ENCODE results near the gene TAS2R43. TPM values are rescaled to one million over a fixed set of nuclear protein-coding genes. Genes with fewer than 3 reads are reported as not detected.

Gene TAS2R43
- total and polyA plus RNA-seq, 2 of the 4 experiments (the other 2 are of a cell fraction): 0.90 TPM; not detected in 1

DNA sequence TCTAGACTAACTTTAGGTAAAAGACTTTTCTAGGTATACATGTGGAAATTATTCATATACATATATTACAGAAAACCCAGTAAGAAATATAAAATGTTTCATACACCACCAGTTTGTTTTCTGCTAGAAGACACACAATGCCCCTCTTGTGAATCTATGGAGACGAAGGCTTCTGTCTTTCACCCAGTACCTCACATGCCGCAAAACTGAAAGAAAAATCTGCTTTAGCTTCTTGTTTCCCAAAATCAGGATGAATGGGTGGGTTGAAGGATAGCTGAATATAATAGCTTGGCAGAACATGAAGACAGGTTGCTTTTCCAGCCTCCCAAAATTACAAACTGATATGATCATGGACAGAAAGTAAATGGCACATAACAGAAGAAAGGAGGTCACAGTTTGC lies 41.0 kb upstream of the TAS2R43 start:
- no TSS peak for BruUV-seq (replicated peaks)
- H4K5ac ChIP-seq (ENCODE audit: low read depth, low read length): no peak overlapping the region
- intact Hi-C loops (cut with micrococcal nuclease): no loop called here

More for the DNA sequence above, 41.0 kb upstream of the TAS2R43 start:
- Histone ChIP-seq H3K36me3 (ENCODE audit: control insufficient read depth, insufficient read depth, low read length) (peaks cover 1% of the 10 kb centered on the region; the same call in 1 of the 2 replicates), H2BK5ac (ENCODE audit: low read depth, low read length, poor library complexity, severe bottlenecking) (no peak overlapping the region), H2AK9ac (replicated peaks; ENCODE audit: low read depth, low read length, poor library complexity) (no peak overlapping the region), H3K9me1 (ENCODE audit: insufficient read depth, low read length) (0 out of 2 replicates have a peak, but pooled peaks cover 3% of the 10 kb centered on the region), H3K56ac (ENCODE audit: extremely low read depth, insufficient read depth, low read length) (no peak overlapping the region), H2AFZ (replicated peaks; ENCODE audit: low read length, poor library complexity) (no peak overlapping the region), H2AK5ac (ENCODE audit: low read depth, low read length) (no peak overlapping the region), H4K91ac (ENCODE audit: insufficient read depth, low read depth, low read length) (no peak overlapping the region), H2BK120ac (ENCODE audit: low read depth, low read length) (no peak overlapping the region), H4K8ac (ENCODE audit: low read depth in 2 of 2, low read length in 2 of 2) (no peak overlapping the region), H3K4me1 (ENCODE audit: control insufficient read depth, insufficient read depth, low read length) (no peaks in the 10 kb centered on the region), H3K27me3 (ENCODE audit: control insufficient read depth, insufficient read depth, low read length) (no peaks in the 10 kb centered on the region), H2BK15ac (ENCODE audit: low read depth, low read length) (no peak overlapping the region), H3K23ac (ENCODE audit: low read depth, low read length) (no peak overlapping the region), H3K79me1 (ENCODE audit: low read depth in 1 of 2, low read length in 2 of 2) (peaks cover 22 to 39% of the 10 kb centered on the region in 2 experiments), H3K4me2 (ENCODE audit: low read depth, low read length) (no peak overlapping the region), H2BK20ac (ENCODE audit: low read depth, low read length) (no peak overlapping the region), H3K9ac (ENCODE audit: low read depth, low read length) (no peak overlapping the region), H3K18ac (ENCODE audit: low read depth, low read length) (no peak overlapping the region), H4K20me1 (ENCODE audit: insufficient read depth, low read length) (peaks cover 9% of the 10 kb centered on the region), H3K27ac (ENCODE audit: insufficient read depth, low read length) (no peak overlapping the region), H3K4me3 (ENCODE audit: insufficient read depth, low read depth, low read length) (no peak overlapping the region), H3K14ac (replicated peaks; ENCODE audit: low read depth, low read length) (no peak overlapping the region), H3K9me3 (ENCODE audit: control insufficient read depth, insufficient read depth, low read length) (no peaks in the 10 kb centered on the region), H3K4ac (ENCODE audit: low read depth, low read length) (no peak overlapping the region)
- in situ Hi-C loops (cut with MboI; ENCODE audit: low sequenced_read_pairs): no loop called here
- TF ChIP-seq RAD21 (IDR thresholded peaks at IDR 0.05; ENCODE audit: low read length): no peak
- no peak for TF ChIP-seq ELK1 (IDR thresholded peaks at IDR 0.05; ENCODE audit: borderline replicate concordance, low read depth, low read length)
- no peak for TF ChIP-seq NFE2L2 (IDR thresholded peaks at IDR 0.05; ENCODE audit: low read depth, low read length)
- TF ChIP-seq MXI1 (IDR thresholded peaks at IDR 0.05; ENCODE audit: borderline replicate concordance, low read depth, low read length): no peak
- no peak for TF ChIP-seq SMC3 (IDR thresholded peaks at IDR 0.05; ENCODE audit: low read depth, low read length)
- TF ChIP-seq MAFK (IDR thresholded peaks at IDR 0.05; ENCODE audit: low read depth, low read length): no peak
- no peak for TF ChIP-seq CHD1 (IDR thresholded peaks at IDR 0.05; ENCODE audit: low read depth, low read length)
- TF ChIP-seq RCOR1 (IDR thresholded peaks at IDR 0.05; ENCODE audit: insufficient replicate concordance, low read length): no peak
- no peak for TF ChIP-seq BHLHE40 (IDR thresholded peaks at IDR 0.05; ENCODE audit: low read depth, low read length)
- no peak for TF ChIP-seq CEBPB (IDR thresholded peaks at IDR 0.05; ENCODE audit: low read depth, low read length)
- TF ChIP-seq FOS (IDR thresholded peaks at IDR 0.05; ENCODE audit: low read depth, low read length): no peak
- TF ChIP-seq RFX5 (IDR thresholded peaks at IDR 0.05; ENCODE audit: low read depth, low read length): no peak
- TF ChIP-seq, protein P1, sequence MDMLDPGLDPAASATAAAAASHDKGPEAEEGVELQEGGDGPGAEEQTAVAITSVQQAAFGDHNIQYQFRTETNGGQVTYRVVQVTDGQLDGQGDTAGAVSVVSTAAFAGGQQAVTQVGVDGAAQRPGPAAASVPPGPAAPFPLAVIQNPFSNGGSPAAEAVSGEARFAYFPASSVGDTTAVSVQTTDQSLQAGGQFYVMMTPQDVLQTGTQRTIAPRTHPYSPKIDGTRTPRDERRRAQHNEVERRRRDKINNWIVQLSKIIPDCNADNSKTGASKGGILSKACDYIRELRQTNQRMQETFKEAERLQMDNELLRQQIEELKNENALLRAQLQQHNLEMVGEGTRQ (IDR thresholded peaks at IDR 0.05; ENCODE audit: low read depth, low read length): no peak
- TF ChIP-seq MAZ (IDR thresholded peaks at IDR 0.05; ENCODE audit: borderline replicate concordance, low read depth, low read length): no peak
- no peak for TF ChIP-seq POLR2A (IDR thresholded peaks at IDR 0.05; ENCODE audit: low read depth, low read length)
- ChIA-PET CTCF (no interaction called here), POLR2A (ENCODE audit: unreplicated experiment) (no interaction called here)
- WGBS, 2 experiments (ENCODE audit: extremely low coverage in 2 of 2, insufficient read length in 1 of 2): no CpG with 5 or more reads among the region's 2 CpGs
- dilution Hi-C loops (cut with HindIII; ENCODE audit: low sequenced_read_pairs, unreplicated experiment): no loop called here
- DNase-seq: no peak
- no peak for ATAC-seq (ENCODE audit: low read depth)

All from IMR-90 (cell line).